H1 (cell line): ENCODE data around the gene PDPK1. TPM values are rescaled to one million over a fixed set of nuclear protein-coding genes. Genes with fewer than 3 reads are reported as not detected.

Experiments
- CTCF ChIA-PET: fragments of 300-600 bp; sonication (Branson Sonifier 250); formaldehyde crosslinking; loops from one replicate; lab custom pipeline; 2021; ENCODE audit not compliant: partially characterized antibody; lab: Charles Lee
- POLR2A ChIA-PET: fragments of 300-600 bp; sonication (Branson Sonifier 250); formaldehyde crosslinking; loops from one replicate; lab custom pipeline; 2021; ENCODE audit warnings: inconsistent platforms; ENCODE audit not compliant: partially characterized antibody; lab: Charles Lee
- DNase-seq, 2 experiments: peaks; one replicate each; pipeline versions ENCODE4 v3.0.0 to v3.0.0-alpha.2; 2010 to 2022; ENCODE audit warnings: low spot score in 2 of 2, low read depth in 1 of 2, mixed read lengths in 1 of 2
- FAIRE-seq: peaks from 2 replicates; lab custom pipeline; 2011; peaks lifted over from hg19 to GRCh38; lab: Jason Lieb, UNC
- H2AFZ ChIP-seq: 2 replicates; pipeline ENCODE4 v1.8.1; 2012; ENCODE audit warnings: low read length, inconsistent platforms
- H2AK5ac ChIP-seq: 2 replicates; pipeline ENCODE4 v1.6.1; 2013; ENCODE audit warnings: low read depth, low read length
- H2BK120ac ChIP-seq: replicated peaks from 2 replicates; pipeline ENCODE3; 2013; ENCODE audit warnings: low read depth, low read length, inconsistent platforms
- H2BK12ac ChIP-seq: 2 replicates; pipeline ENCODE4 v1.6.1; 2013; ENCODE audit warnings: low read depth, low read length
- H2BK15ac ChIP-seq: 2 replicates; pipeline ENCODE4 v1.6.1; 2013; ENCODE audit warnings: low read length
- H2BK20ac ChIP-seq: 2 replicates; pipeline ENCODE4 v1.6.1; 2013; ENCODE audit warnings: low read length
- H2BK5ac ChIP-seq: 2 replicates; pipeline ENCODE4 v1.6.1; 2013; ENCODE audit warnings: low read depth, low read length
- H3K14ac ChIP-seq: 2 replicates; pipeline ENCODE4 v1.6.1; 2013; ENCODE audit warnings: inconsistent platforms; ENCODE audit not compliant: insufficient read length
- H3K18ac ChIP-seq: 2 replicates; pipeline ENCODE4 v1.6.1; 2013; ENCODE audit warnings: low read length; ENCODE audit errors: extremely low read depth
- H3K23ac ChIP-seq: 2 replicates; pipeline ENCODE4 v1.6.1; 2013; ENCODE audit warnings: inconsistent platforms; ENCODE audit not compliant: insufficient read length
- H3K23me2 ChIP-seq: 2 replicates; pipeline ENCODE4 v1.6.1; 2013; ENCODE audit warnings: low read depth, low read length
- H3K27ac ChIP-seq: 2 replicates; pipeline ENCODE4 v1.6.1; 2011; ENCODE audit warnings: low read depth, low read length, inconsistent platforms
- H3K27me3 ChIP-seq, 4 experiments: replicated peaks in 1 of 4; 1 replicate in 1 of 4; 2 replicates in 3 of 4; pipeline versions ENCODE4 v1.6.1 to v1.8.1; 2011 to 2013; ENCODE audit warnings: low read length in 3 of 4, mild to moderate bottlenecking in 3 of 4, inconsistent platforms in 2 of 4, mixed read lengths in 2 of 4, moderate library complexity in 1 of 4; ENCODE audit not compliant: control insufficient read depth in 3 of 4, insufficient read depth in 3 of 4; ENCODE audit errors: extremely low read depth in 1 of 4
- H3K36me3 ChIP-seq, 4 experiments: 2 replicates each; pipeline versions ENCODE4 v1.6.1 to v1.8.1; 2011 to 2013; ENCODE audit warnings: mild to moderate bottlenecking in 4 of 4, low read length in 3 of 4, moderate library complexity in 2 of 4, control low read depth in 1 of 4, inconsistent platforms in 1 of 4; ENCODE audit not compliant: insufficient read depth in 4 of 4, control insufficient read depth in 2 of 4
- H3K4ac ChIP-seq: replicated peaks from 2 replicates; pipeline ENCODE3; 2013; ENCODE audit warnings: low read length, low read depth, mixed read lengths, inconsistent platforms; ENCODE audit not compliant: insufficient read length
- H3K4me1 ChIP-seq, 4 experiments: replicated peaks in 1 of 4; 1 replicate in 1 of 4; 2 replicates in 3 of 4; pipeline versions ENCODE4 v1.6.1 to v1.8.1; 2011 to 2013; ENCODE audit warnings: low read length in 3 of 4, inconsistent platforms in 2 of 4, mixed read lengths in 1 of 4; ENCODE audit not compliant: insufficient read depth in 4 of 4, control insufficient read depth in 3 of 4
- H3K4me2 ChIP-seq, 2 experiments: 2 replicates each; pipeline versions ENCODE4 v1.6.1 to v1.8.1; 2011 to 2013; ENCODE audit warnings: low read depth in 2 of 2, low read length in 2 of 2, control low read depth in 1 of 2, inconsistent platforms in 1 of 2, mild to moderate bottlenecking in 1 of 2; ENCODE audit not compliant: insufficient read depth in 1 of 2
- H3K4me3 ChIP-seq, 4 experiments: fragments of 200-600, 300-600 bp in 1 of 4; sonication (generic), shearing (Covaris generic), sonication (Bioruptor Twin) in 1 of 4; 2 replicates each; pipeline versions ENCODE4 v1.5.1 to v1.8.1; 2011 to 2016; ENCODE audit warnings: low read length in 4 of 4, low read depth in 3 of 4, control low read depth in 2 of 4, inconsistent platforms in 2 of 4, mild to moderate bottlenecking in 2 of 4, mixed read lengths in 1 of 4, moderate library complexity in 1 of 4; ENCODE audit not compliant: insufficient read depth in 2 of 4; ENCODE audit errors: extremely low read depth in 1 of 4
- H3K56ac ChIP-seq: replicated peaks from 2 replicates; pipeline ENCODE3; 2013; ENCODE audit warnings: low read depth, mild to moderate bottlenecking, mixed read lengths, low read length, inconsistent platforms; ENCODE audit not compliant: insufficient read length
- H3K79me1 ChIP-seq: 2 replicates; pipeline ENCODE4 v1.6.1; 2013; ENCODE audit warnings: low read depth, low read length, control low read depth
- H3K79me2 ChIP-seq, 2 experiments: 2 replicates each; pipeline versions ENCODE4 v1.6.1 to v1.8.1; 2012 to 2013; ENCODE audit warnings: low read length in 2 of 2, mild to moderate bottlenecking in 2 of 2, inconsistent platforms in 1 of 2; ENCODE audit not compliant: insufficient read depth in 2 of 2, control insufficient read depth in 1 of 2
- H3K9ac ChIP-seq, 4 experiments: replicated peaks in 1 of 4; 1 replicate in 1 of 4; 2 replicates in 3 of 4; pipeline versions ENCODE4 v1.6.1 to v1.8.1; 2011 to 2013; ENCODE audit warnings: low read depth in 3 of 4, low read length in 3 of 4, control low read depth in 2 of 4, mild to moderate bottlenecking in 2 of 4, moderate library complexity in 2 of 4, inconsistent platforms in 1 of 4; ENCODE audit errors: extremely low read depth in 1 of 4
- H3K9me3 ChIP-seq, 2 experiments: 2 replicates each; pipeline versions ENCODE4 v1.6.1 to v1.8.1; 2012 to 2013; ENCODE audit warnings: mild to moderate bottlenecking in 2 of 2, moderate library complexity in 2 of 2, control low read depth in 1 of 2, inconsistent platforms in 1 of 2, low read depth in 1 of 2, low read length in 1 of 2, mixed read lengths in 1 of 2; ENCODE audit not compliant: insufficient read depth in 2 of 2
- H4K20me1 ChIP-seq, 2 experiments: replicated peaks in 1 of 2; 2 replicates each; pipeline versions ENCODE3 to v1.8.1; 2011 to 2013; ENCODE audit warnings: inconsistent platforms in 2 of 2, low read length in 2 of 2, mild to moderate bottlenecking in 1 of 2; ENCODE audit not compliant: insufficient read depth in 2 of 2, control insufficient read depth in 1 of 2
- H4K5ac ChIP-seq: 2 replicates; pipeline ENCODE4 v1.6.1; 2013; ENCODE audit warnings: low read length, low read depth, mixed read lengths, inconsistent platforms; ENCODE audit not compliant: insufficient read length
- H4K8ac ChIP-seq: 2 replicates; pipeline ENCODE4 v1.8.0; 2013; ENCODE audit warnings: mild to moderate bottlenecking, moderate library complexity, low read length, inconsistent platforms; ENCODE audit not compliant: insufficient read depth; ENCODE audit errors: extremely low read depth
- H4K91ac ChIP-seq: replicated peaks from 2 replicates; pipeline ENCODE3; 2013; ENCODE audit warnings: low read length, mixed read lengths, inconsistent platforms; ENCODE audit not compliant: insufficient read length
- BCL11A ChIP-seq, 2 experiments: IDR thresholded peaks; one replicate each; pipeline ENCODE4 v1.6.1; 2011; ENCODE audit warnings: low read depth in 2 of 2, low read length in 2 of 2, mild to moderate bottlenecking in 2 of 2
- BRCA1 ChIP-seq: IDR thresholded peaks from 2 replicates; pipeline ENCODE4 v1.6.1; 2012; ENCODE audit warnings: low read depth, low read length, improper control_type of control experiment
- CHD2 ChIP-seq: IDR thresholded peaks from 2 replicates; pipeline ENCODE4 v1.6.1; 2012; ENCODE audit warnings: low read length, improper control_type of control experiment
- GABPA ChIP-seq: IDR thresholded peaks from 2 replicates; pipeline ENCODE4 v1.6.1; 2011; ENCODE audit warnings: mild to moderate bottlenecking, low read length, moderate library complexity, borderline replicate concordance; ENCODE audit not compliant: insufficient read depth
- KDM5A ChIP-seq: fragments of 200-600 bp; IDR thresholded peaks from 2 replicates; pipeline ENCODE4 v1.7.1; 2012; ENCODE audit warnings: mild to moderate bottlenecking, low read length, inconsistent platforms, mixed read lengths
- MAX ChIP-seq: IDR thresholded peaks from 2 replicates; pipeline ENCODE4 v1.6.1; 2012; ENCODE audit warnings: inconsistent platforms
- NRF1 ChIP-seq: IDR thresholded peaks from 2 replicates; pipeline ENCODE4 v1.6.1; 2011; ENCODE audit warnings: mild to moderate bottlenecking, low read depth, low read length, improper control_type of control experiment
- POLR2A ChIP-seq, 2 experiments: IDR thresholded peaks; 1 replicate in 1 of 2; 2 replicates in 1 of 2; pipeline ENCODE4 v1.6.1; 2011; ENCODE audit warnings: low read depth in 2 of 2, low read length in 2 of 2, mild to moderate bottlenecking in 2 of 2; ENCODE audit errors: control extremely low read depth in 1 of 2
- RBBP5 ChIP-seq: IDR thresholded peaks from 2 replicates; pipeline ENCODE4 v1.7.1; 2012; ENCODE audit warnings: low read depth, mild to moderate bottlenecking, inconsistent platforms, low read length, moderate library complexity, borderline replicate concordance
- RFX5 ChIP-seq: IDR thresholded peaks from 2 replicates; pipeline ENCODE4 v1.6.1; 2011; ENCODE audit warnings: low read depth, low read length, improper control_type of control experiment, borderline replicate concordance
- SUZ12 ChIP-seq: fragments of 200-600 bp; sonication (generic); IDR thresholded peaks from 2 replicates; pipeline ENCODE4 v1.6.1; 2012; ENCODE audit warnings: mild to moderate bottlenecking, inconsistent platforms, low read length, moderate library complexity, mixed read lengths
- TCF12 ChIP-seq: IDR thresholded peaks from 2 replicates; pipeline ENCODE4 v1.6.1; 2011; ENCODE audit warnings: low read depth, mild to moderate bottlenecking, low read length
- YY1 ChIP-seq: IDR thresholded peaks from 2 replicates; pipeline ENCODE4 v1.6.1; 2011; ENCODE audit warnings: low read depth, mild to moderate bottlenecking, low read length
- WGBS, 2 experiments: shearing (Covaris generic) in 1 of 2; methylation state at CpG; one replicate each; pipeline versions ENCODE4 v1.1.6 to v1.1.7; 2013 to 2015; ENCODE audit warnings: low lambda C conversion rate in 2 of 2, mixed read lengths in 2 of 2, inconsistent platforms in 1 of 2, low coverage in 1 of 2, missing lambda C conversion rate in 1 of 2; ENCODE audit not compliant: insufficient replicate concordance in 2 of 2, insufficient coverage in 1 of 2, insufficient read length in 1 of 2; ENCODE audit errors: extremely low coverage in 1 of 2, missing lambda C conversion rate in 1 of 2; 5-methylcytosine and 5-hydroxymethylcytosine counted together
- polyA plus RNA-seq, 7 experiments: library from polyadenylated mRNA; depleted of rRNA in 3 of 7; stranded (reverse) in 5 of 7; unstranded in 2 of 7; fragments of >200 nt in 5 of 7; fragments of 200-250 nt in 2 of 7; gene quantifications; 1 replicate in 5 of 7; 2 replicates in 1 of 7; 4 replicates in 1 of 7; pipeline versions ENCODE4 v1.2.1 to v1.2.3, GENCODE V29; 2011 to 2013; ENCODE audit warnings: missing spikeins in 2 of 7, mixed read lengths in 2 of 7
- total RNA-seq: library from RNA; stranded (reverse); fragmentation: NEBNext Ultra II Directional; extraction: Animal tissue kit (Norgen Biotek cat#: 25700); gene quantifications from 2 replicates; pipeline ENCODE4 v1.2.1, GENCODE V29; 2021
- TF ChIP-seq, protein P1 (sequence below): IDR thresholded peaks from 2 replicates; pipeline ENCODE4 v1.6.1; 2012; ENCODE audit warnings: inconsistent platforms

The PDPK1 gene
- total and polyA plus RNA-seq, 2 of the 8 experiments (the other 6 are each of a cell fraction or from before 2014, with no cell fraction given) = 17.1 to 27.8 TPM

- Histone ChIP-seq H3K27ac (no peak overlapping the region), H3K23me2 (0 out of 2 replicates have a peak, but pooled peaks cover 2% of the 10 kb centered on the region), H2BK15ac (no peak overlapping the region), H2BK20ac (no peak overlapping the region), H3K4ac (no peak overlapping the region), H4K5ac (no peak overlapping the region), H3K4me3 (no peak overlapping the region), H4K20me1 (peaks cover 0 to 7% of the 10 kb centered on the region in 2 experiments), H2BK120ac (no peak overlapping the region), H3K9me3 (no peaks in the 10 kb centered on the region), H3K14ac (no peak overlapping the region), H2AFZ (no peak overlapping the region), H2BK5ac (no peak overlapping the region), H3K79me2 (peaks cover 0 to 3% of the 10 kb centered on the region in 2 experiments; a peak in 1 of 4 replicates), H3K27me3 (no peaks in the 10 kb centered on the region), H3K56ac (no peak overlapping the region), H4K8ac (no peak overlapping the region), H3K23ac (no peak overlapping the region), H2BK12ac (no peak overlapping the region), H3K18ac (no peak overlapping the region), H3K36me3 (peaks cover 0 to 9% (median 2%) of the 10 kb centered on the region in 4 experiments; a peak in 4 of 8 replicates), H3K4me2 (no peak overlapping the region), H4K91ac (no peak overlapping the region), H3K9ac (no peak overlapping the region), H3K79me1 (no peaks in the 10 kb centered on the region), H2AK5ac (no peak overlapping the region), H3K4me1 (no peaks in the 10 kb centered on the region)
- ChIA-PET CTCF (no interaction called here), POLR2A (no interaction called here)
- FAIRE-seq = no peak
- WGBS, 2 experiments = 95% methylated on average over 9 of the region's 9 CpGs; no CpG with 5 or more reads in 1 of the 2 experiments
- no peak for DNase-seq
- TF ChIP-seq YY1 = no peak
- TF ChIP-seq BCL11A (IDR thresholded peaks at IDR 0.05; ENCODE audit: low read depth in 2 of 2, low read length in 2 of 2) = no peak
- TF ChIP-seq SUZ12 = no peak
- TF ChIP-seq, protein P1, sequence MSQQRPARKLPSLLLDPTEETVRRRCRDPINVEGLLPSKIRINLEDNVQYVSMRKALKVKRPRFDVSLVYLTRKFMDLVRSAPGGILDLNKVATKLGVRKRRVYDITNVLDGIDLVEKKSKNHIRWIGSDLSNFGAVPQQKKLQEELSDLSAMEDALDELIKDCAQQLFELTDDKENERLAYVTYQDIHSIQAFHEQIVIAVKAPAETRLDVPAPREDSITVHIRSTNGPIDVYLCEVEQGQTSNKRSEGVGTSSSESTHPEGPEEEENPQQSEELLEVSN = no peak
- no peak for TF ChIP-seq NRF1
- TF ChIP-seq CHD2 = no peak
- no peak for TF ChIP-seq MAX
- TF ChIP-seq RBBP5 = no peak
- TF ChIP-seq RFX5 = no peak
- TF ChIP-seq POLR2A (IDR thresholded peaks at IDR 0.05; ENCODE audit: control extremely low read depth in 1 of 2, low read depth in 2 of 2, low read length in 2 of 2) = no peak
- no peak for TF ChIP-seq GABPA
- TF ChIP-seq TCF12 = no peak
- TF ChIP-seq KDM5A = no peak
- TF ChIP-seq BRCA1 = no peak
Measured at GRCh38 chr16:2598723-2599122, 60.9 kb downstream of the PDPK1 start.
